ENCODE measurements around the gene AGAP3. TPM values are rescaled to one million over a fixed set of nuclear protein-coding genes. Genes with fewer than 3 reads are reported as not detected.

The AGAP3 gene
- total and polyA plus RNA-seq, 4 donors: 3.9 to 27.0 (median 17.6) TPM

DNA sequence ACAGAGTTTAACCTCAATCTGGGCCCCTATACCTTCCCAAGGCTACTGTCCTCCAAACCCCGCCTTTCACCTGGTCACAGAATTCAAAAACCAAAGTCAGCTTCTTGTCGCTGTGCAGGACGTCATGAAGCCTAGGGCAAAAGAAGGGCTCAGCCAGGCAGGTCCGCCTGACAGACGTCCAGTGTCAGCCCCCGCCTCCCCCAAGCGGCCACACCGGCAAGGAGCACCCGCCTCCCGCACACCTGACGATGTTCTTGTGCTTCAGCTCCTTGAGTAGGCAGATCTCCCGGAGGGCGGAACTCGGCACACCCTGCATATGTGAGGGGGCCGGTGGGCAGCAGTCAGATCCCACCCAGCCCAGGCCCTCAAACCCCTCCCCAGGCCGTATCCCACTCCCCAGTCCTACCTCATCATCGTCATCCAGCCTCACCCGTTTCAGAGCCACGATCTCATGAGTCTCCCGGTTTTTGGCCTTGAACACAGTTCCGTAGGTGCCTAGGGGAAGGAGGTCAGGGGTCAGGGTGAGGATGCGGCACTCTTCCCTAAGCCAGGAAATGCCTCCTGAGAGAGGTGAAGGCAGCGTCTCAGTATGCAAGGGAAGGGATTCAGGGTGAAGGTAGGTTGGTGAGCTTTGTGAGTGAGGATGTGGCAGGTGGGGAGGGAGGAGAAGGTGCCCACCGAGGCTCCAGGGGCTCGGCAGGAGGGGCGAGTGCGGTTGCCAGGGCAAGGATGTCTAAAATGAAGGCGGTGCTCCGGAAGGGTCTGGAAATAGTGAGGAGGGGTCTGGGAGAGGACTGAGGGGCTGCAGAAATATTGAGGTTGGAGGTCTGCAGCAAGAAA, 29.4 kb upstream of the AGAP3 start:
- TF ChIP-seq EGR1 (IDR thresholded peaks at IDR 0.05; ENCODE audit: low read depth in 2 of 2): no peak
- Histone ChIP-seq H3K9ac (ENCODE audit: low read depth in 1 of 2, low read length in 2 of 2) (peak overlapping the region; percentile 16 to 19), H3K27me3 (ENCODE audit: control insufficient read depth in 4 of 4, insufficient read depth in 4 of 4, low read length in 3 of 4) (no peaks in the 10 kb centered on the region), H3K36me3 (ENCODE audit: control insufficient read depth in 4 of 4, insufficient read depth in 3 of 4, low read depth in 1 of 4, low read length in 3 of 4) (no peaks in the 10 kb centered on the region), H3K27ac (ENCODE audit: low read depth in 1 of 2, low read length in 2 of 2) (no peak overlapping the region), H3K9me3 (ENCODE audit: control insufficient read depth in 4 of 4, low read length in 3 of 4) (no peaks in the 10 kb centered on the region), H3K4me3 (ENCODE audit: low read depth in 1 of 3, low read length in 3 of 3) (peak overlapping the region; percentile 56 to 87 (median 80)), H3K4me1 (ENCODE audit: control insufficient read depth in 4 of 4, insufficient read depth in 4 of 4, low read length in 3 of 4) (peaks cover 15 to 41% (median 34%) of the 10 kb centered on the region in 4 donors)
- WGBS: 44% methylated on average over 29 of the region's 29 CpGs
- no peak for DNase-seq (ENCODE audit: low spot score)

DNA sequence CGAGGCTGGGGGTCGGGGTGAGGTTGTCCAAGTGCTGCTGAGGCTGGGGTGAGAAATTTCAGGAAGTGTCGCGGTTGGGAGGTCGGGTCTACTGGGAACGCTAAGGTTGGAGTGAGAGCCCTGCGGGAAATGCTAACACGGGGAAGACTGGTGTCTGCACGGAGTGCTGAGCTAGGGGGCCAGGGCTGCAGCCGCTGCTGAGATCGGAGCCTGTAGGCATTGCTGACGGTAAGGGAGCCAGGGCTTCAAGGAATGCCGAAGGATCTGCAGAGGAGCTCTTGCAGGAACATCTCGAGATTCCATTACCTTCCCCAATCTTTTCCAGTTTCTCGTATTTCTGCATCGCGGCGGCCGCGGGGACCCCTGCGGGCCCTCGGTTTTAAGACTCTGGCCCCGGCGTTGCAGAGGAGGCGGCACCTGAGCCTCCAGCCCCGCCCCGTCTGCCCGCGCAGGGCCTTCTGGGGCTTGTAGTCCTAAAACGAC, 28.7 kb upstream of the AGAP3 start, which contains the start of gene CDK5:
CDK5 (minus strand) TSS at position 392 of the 483 bp plus-strand sequence; CDS start at position 343, 49 bp downstream.
- Histone ChIP-seq H3K4me1 (ENCODE audit: control insufficient read depth in 4 of 4, insufficient read depth in 4 of 4, low read length in 3 of 4) (peaks cover 17 to 46% (median 38%) of the 10 kb centered on the region in 4 donors), H3K27me3 (ENCODE audit: control insufficient read depth in 4 of 4, insufficient read depth in 4 of 4, low read length in 3 of 4) (no peaks in the 10 kb centered on the region), H3K36me3 (ENCODE audit: control insufficient read depth in 4 of 4, insufficient read depth in 3 of 4, low read depth in 1 of 4, low read length in 3 of 4) (no peaks in the 10 kb centered on the region), H3K4me3 (ENCODE audit: low read depth in 1 of 3, low read length in 3 of 3) (peak within 1 kb of the TSS; percentile 79 to 87 (median 80)), H3K9me3 (ENCODE audit: control insufficient read depth in 4 of 4, low read length in 3 of 4) (no peaks in the 10 kb centered on the region), H3K27ac (ENCODE audit: low read depth in 1 of 2, low read length in 2 of 2) (peak within 1 kb of the TSS; percentile 83 to 89), H3K9ac (ENCODE audit: low read depth in 1 of 2, low read length in 2 of 2) (peak within 1 kb of the TSS; percentile 42 to 55)
- DNase-seq (ENCODE audit: low spot score): no peak
- WGBS: under 1% methylated on average over 30 of the region's 30 CpGs
- TF ChIP-seq SP1 (IDR thresholded peaks at IDR 0.05): no peak
- no peak for TF ChIP-seq RXRA (IDR thresholded peaks at IDR 0.05)
- TF ChIP-seq EGR1 (IDR thresholded peaks at IDR 0.05; ENCODE audit: low read depth in 2 of 2): no peak
- TF ChIP-seq, protein P1, sequence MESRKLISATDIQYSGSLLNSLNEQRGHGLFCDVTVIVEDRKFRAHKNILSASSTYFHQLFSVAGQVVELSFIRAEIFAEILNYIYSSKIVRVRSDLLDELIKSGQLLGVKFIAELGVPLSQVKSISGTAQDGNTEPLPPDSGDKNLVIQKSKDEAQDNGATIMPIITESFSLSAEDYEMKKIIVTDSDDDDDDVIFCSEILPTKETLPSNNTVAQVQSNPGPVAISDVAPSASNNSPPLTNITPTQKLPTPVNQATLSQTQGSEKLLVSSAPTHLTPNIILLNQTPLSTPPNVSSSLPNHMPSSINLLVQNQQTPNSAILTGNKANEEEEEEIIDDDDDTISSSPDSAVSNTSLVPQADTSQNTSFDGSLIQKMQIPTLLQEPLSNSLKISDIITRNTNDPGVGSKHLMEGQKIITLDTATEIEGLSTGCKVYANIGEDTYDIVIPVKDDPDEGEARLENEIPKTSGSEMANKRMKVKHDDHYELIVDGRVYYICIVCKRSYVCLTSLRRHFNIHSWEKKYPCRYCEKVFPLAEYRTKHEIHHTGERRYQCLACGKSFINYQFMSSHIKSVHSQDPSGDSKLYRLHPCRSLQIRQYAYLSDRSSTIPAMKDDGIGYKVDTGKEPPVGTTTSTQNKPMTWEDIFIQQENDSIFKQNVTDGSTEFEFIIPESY (IDR thresholded peaks at IDR 0.05): no peak
- TF ChIP-seq, protein P2, sequence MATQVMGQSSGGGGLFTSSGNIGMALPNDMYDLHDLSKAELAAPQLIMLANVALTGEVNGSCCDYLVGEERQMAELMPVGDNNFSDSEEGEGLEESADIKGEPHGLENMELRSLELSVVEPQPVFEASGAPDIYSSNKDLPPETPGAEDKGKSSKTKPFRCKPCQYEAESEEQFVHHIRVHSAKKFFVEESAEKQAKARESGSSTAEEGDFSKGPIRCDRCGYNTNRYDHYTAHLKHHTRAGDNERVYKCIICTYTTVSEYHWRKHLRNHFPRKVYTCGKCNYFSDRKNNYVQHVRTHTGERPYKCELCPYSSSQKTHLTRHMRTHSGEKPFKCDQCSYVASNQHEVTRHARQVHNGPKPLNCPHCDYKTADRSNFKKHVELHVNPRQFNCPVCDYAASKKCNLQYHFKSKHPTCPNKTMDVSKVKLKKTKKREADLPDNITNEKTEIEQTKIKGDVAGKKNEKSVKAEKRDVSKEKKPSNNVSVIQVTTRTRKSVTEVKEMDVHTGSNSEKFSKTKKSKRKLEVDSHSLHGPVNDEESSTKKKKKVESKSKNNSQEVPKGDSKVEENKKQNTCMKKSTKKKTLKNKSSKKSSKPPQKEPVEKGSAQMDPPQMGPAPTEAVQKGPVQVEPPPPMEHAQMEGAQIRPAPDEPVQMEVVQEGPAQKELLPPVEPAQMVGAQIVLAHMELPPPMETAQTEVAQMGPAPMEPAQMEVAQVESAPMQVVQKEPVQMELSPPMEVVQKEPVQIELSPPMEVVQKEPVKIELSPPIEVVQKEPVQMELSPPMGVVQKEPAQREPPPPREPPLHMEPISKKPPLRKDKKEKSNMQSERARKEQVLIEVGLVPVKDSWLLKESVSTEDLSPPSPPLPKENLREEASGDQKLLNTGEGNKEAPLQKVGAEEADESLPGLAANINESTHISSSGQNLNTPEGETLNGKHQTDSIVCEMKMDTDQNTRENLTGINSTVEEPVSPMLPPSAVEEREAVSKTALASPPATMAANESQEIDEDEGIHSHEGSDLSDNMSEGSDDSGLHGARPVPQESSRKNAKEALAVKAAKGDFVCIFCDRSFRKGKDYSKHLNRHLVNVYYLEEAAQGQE (IDR thresholded peaks at IDR 0.05): no peak
- no peak for TF ChIP-seq TAF1 (conservative IDR thresholded peaks at IDR 0.05)
- TF ChIP-seq HNF4G (IDR thresholded peaks at IDR 0.05): no peak
- no peak for TF ChIP-seq RAD21 (IDR thresholded peaks at IDR 0.05)
